ENCODE data around the gene RBMY1B.
"Not testable (repeated sequence)": the region's sequence is repeated elsewhere in the genome, so short reads cannot be mapped to it uniquely, and the experiment has no call there.

Gene RBMY1B

DNA sequence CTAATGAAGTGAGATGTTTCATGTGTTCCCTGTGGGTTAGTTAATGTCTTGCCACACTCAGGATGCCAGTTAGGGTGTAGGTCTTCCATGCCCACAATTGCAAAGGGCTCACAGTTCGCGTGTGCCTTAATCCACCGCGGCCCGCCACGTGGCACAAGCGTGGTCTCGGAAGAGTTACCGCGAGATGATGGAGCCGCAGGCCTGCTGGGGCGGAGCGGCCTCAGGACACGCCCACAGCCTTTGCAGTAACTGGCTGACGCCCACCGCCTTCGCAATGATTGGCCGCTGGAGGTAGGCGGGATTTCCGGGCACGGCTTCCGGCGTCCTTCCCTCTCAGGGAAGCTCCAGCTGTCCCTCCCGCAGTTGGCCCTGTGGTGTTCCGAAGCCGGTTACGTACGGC is at the start of gene RBMY1B:
TSS of gene RBMY1B (plus strand) at position 301 of the 400 bp plus-strand sequence. CDS start 2,013 bp downstream, outside the sequence.
- DNase-seq = not testable (repeated sequence)

GRCh38 chrY:21462915-21463314 is 48.2 kb upstream of the RBMY1B start:
- not testable (repeated sequence) for DNase-seq

GRCh38 chrY:21482967-21483366 is 28.2 kb upstream of the RBMY1B start:
- no peak for DNase-seq

DNA sequence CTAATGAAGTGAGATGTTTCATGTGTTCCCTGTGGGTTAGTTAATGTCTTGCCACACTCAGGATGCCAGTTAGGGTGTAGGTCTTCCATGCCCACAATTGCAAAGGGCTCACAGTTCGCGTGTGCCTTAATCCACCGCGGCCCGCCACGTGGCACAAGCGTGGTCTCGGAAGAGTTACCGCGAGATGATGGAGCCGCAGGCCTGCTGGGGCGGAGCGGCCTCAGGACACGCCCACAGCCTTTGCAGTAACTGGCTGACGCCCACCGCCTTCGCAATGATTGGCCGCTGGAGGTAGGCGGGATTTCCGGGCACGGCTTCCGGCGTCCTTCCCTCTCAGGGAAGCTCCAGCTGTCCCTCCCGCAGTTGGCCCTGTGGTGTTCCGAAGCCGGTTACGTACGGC is 23.4 kb downstream of the RBMY1B start, which contains the start of gene RBMY1A1:
TSS of gene RBMY1A1 (plus strand) at position 301 of the 400 bp plus-strand sequence. CDS start 2,013 bp downstream, outside the sequence.
- DNase-seq = not testable (repeated sequence)

DNA sequence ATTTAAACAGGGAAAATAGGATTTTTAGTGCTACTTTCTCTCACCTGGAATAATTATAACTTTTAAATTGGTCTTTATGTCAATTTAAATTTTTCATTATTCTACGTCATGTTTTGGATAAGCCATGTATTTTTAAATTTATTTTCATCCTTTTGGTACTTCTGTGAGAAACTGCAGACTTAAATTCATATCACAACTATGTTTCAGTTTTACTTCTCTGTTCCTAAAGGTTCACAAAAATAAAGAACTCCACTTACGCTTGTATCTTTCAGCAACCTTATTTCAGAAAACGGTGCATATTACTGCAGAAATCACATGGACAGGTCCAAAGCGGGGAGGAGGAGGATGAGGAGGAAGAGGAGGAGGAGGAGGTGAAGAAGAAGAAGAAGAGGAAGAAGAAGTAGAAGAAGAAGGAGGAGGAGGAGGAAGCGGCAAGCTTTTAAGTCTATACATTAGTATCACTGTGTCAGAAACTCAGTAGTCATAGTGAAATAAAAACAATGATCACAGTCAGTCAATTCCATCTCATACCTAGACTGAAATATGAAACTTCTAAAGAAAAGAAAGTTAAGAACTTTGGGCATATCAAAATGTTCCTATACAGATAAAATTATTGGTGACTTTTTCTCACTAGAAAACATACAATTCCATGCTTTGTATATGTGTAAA is 48.3 kb downstream of the RBMY1B start:
- not testable (repeated sequence) for DNase-seq
